Endothelial cell of umbilical vein (primary cell): Measurements from ENCODE around the gene RELT. TPM values are rescaled to one million over a fixed set of nuclear protein-coding genes. Genes with fewer than 3 reads are reported as not detected.

Experiments
- BruUV-seq: library from RNA; stranded (reverse); fragments of 400-500 nt; replicated peaks from 2 replicates; lab custom pipeline; 2021; lab: Mats Ljungman, UMichigan
- CTCF ChIA-PET: fragments of 300-600, 350-600 bp; sonication (Branson Sonifier 250); formaldehyde crosslinking; loops from one replicate; lab custom pipeline; 2021; ENCODE audit warnings: antibody characterized with exemption, inconsistent platforms; lab: Charles Lee
- POLR2A ChIA-PET: fragments of 300-600, 350-600 bp; sonication (Branson Sonifier 250); formaldehyde crosslinking; loops from one replicate; lab custom pipeline; 2021; ENCODE audit warnings: antibody characterized with exemption, inconsistent platforms; lab: Charles Lee
- DNase-seq: peaks from one replicate; pipeline ENCODE4 v3.0.0-alpha.2; 2011; ENCODE audit warnings: low read depth, low spot score
- FAIRE-seq: peaks from 2 replicates; lab custom pipeline; 2011; peaks lifted over from hg19 to GRCh38; lab: Jason Lieb, UNC
- H2AFZ ChIP-seq: 2 replicates; pipeline ENCODE4 v1.6.0; 2012; ENCODE audit warnings: low read depth, low read length, control low read depth, inconsistent platforms
- H3K27ac ChIP-seq: 2 replicates; pipeline ENCODE4 v1.5.1; 2011; ENCODE audit warnings: low read depth, mild to moderate bottlenecking, control low read depth, low read length, moderate library complexity; ENCODE audit not compliant: insufficient read depth
- H3K27me3 ChIP-seq, 2 experiments: 2 replicates each; pipeline versions ENCODE4 v1.6.0 to v1.6.1; 2011; ENCODE audit warnings: low read length in 2 of 2, mixed read lengths in 1 of 2; ENCODE audit not compliant: control insufficient read depth in 2 of 2, insufficient read depth in 2 of 2
- H3K36me3 ChIP-seq, 2 experiments: 2 replicates in 1 of 2; 3 replicates in 1 of 2; pipeline ENCODE4 v1.5.1; 2011; ENCODE audit warnings: low read length in 2 of 2, mild to moderate bottlenecking in 1 of 2, moderate library complexity in 1 of 2; ENCODE audit not compliant: control insufficient read depth in 2 of 2, insufficient read depth in 2 of 2; ENCODE audit errors: extremely low read depth in 1 of 2
- H3K4me1 ChIP-seq: 3 replicates; pipeline ENCODE4 v1.5.1; 2011; ENCODE audit warnings: mild to moderate bottlenecking, low read length; ENCODE audit not compliant: control insufficient read depth, insufficient read depth; ENCODE audit errors: extremely low read depth
- H3K4me2 ChIP-seq: 2 replicates; pipeline ENCODE4 v1.6.1; 2011; ENCODE audit warnings: low read length, control low read depth, mixed read lengths; ENCODE audit not compliant: insufficient read depth
- H3K4me3 ChIP-seq, 3 experiments: fragments of 200-600 bp in 1 of 3; sonication (generic), shearing (Covaris generic) in 1 of 3; replicated peaks in 1 of 3; 2 replicates each; pipeline ENCODE4 v1.5.1; 2011 to 2016; ENCODE audit warnings: control low read depth in 3 of 3, low read length in 3 of 3, mild to moderate bottlenecking in 2 of 3, inconsistent platforms in 1 of 3, low read depth in 1 of 3, moderate library complexity in 1 of 3; ENCODE audit not compliant: insufficient read depth in 1 of 3
- H3K79me2 ChIP-seq: 2 replicates; pipeline ENCODE4 v1.6.0; 2012; ENCODE audit warnings: low read length, inconsistent platforms; ENCODE audit not compliant: control insufficient read depth, insufficient read depth
- H3K9ac ChIP-seq: replicated peaks from 2 replicates; pipeline ENCODE3; 2011; ENCODE audit warnings: low read length, control low read depth; ENCODE audit not compliant: insufficient read depth; ENCODE audit errors: extremely low read depth
- H3K9me1 ChIP-seq: replicated peaks from 3 replicates; pipeline ENCODE4 v1.6.0; 2011; ENCODE audit warnings: mild to moderate bottlenecking, low read length; ENCODE audit not compliant: control insufficient read depth, insufficient read depth; ENCODE audit errors: extremely low read depth
- H3K9me3 ChIP-seq: replicated peaks from 2 replicates; pipeline ENCODE4 v1.5.1; 2012; ENCODE audit warnings: low read length, inconsistent platforms; ENCODE audit not compliant: control insufficient read depth, insufficient read depth
- H4K20me1 ChIP-seq: replicated peaks from 2 replicates; pipeline ENCODE3; 2011; ENCODE audit warnings: mild to moderate bottlenecking, low read length; ENCODE audit not compliant: control insufficient read depth, insufficient read depth; ENCODE audit errors: extremely low read depth
- CTCF ChIP-seq, 2 donors: IDR thresholded peaks; 1 replicate in 1 of 2; 2 replicates in 1 of 2; pipeline ENCODE4 v1.5.1; 2011; ENCODE audit warnings: low read length in 2 of 2, mild to moderate bottlenecking in 2 of 2, moderate library complexity in 2 of 2, control low read depth in 1 of 2, inconsistent platforms in 1 of 2, low read depth in 1 of 2; ENCODE audit not compliant: insufficient read depth in 1 of 2; ENCODE audit errors: extremely low read depth in 1 of 2
- JUN ChIP-seq: IDR thresholded peaks from 2 replicates; pipeline ENCODE4 v1.6.1; 2011; ENCODE audit warnings: borderline replicate concordance, low read depth; ENCODE audit not compliant: insufficient read length, insufficient read depth
- MAX ChIP-seq: IDR thresholded peaks from 2 replicates; pipeline ENCODE4 v1.6.1; 2011; ENCODE audit not compliant: insufficient read depth, insufficient read length
- POLR2AphosphoS5 ChIP-seq: IDR thresholded peaks from 2 replicates; pipeline ENCODE4 v1.6.1; 2012; ENCODE audit warnings: low read depth, mild to moderate bottlenecking, control low read depth, low read length, moderate library complexity; ENCODE audit not compliant: insufficient read depth
- dilution Hi-C: fragments of 300-500 bp; cut with MboI; formaldehyde crosslinking; loops from one replicate; pipeline ENCODE4 v1.15.0; 2019; ENCODE audit warnings: low sequenced_read_pairs; ENCODE audit not compliant: extremely low pct_ligation_motif_present
- intact Hi-C: fragments of 100-400 bp; cut with micrococcal nuclease; formaldehyde crosslinking; loops from one replicate; pipeline ENCODE4 v1.10.0; 2022
- polyA plus RNA-seq, 4 experiments: library from polyadenylated mRNA; depleted of rRNA in 3 of 4; stranded (reverse) in 3 of 4; unstranded in 1 of 4; fragments of >200 nt; gene quantifications; 2 replicates each; pipeline versions ENCODE4 v1.2.1 to v1.2.3, GENCODE V29; 2011 to 2012; ENCODE audit warnings: missing spikeins in 1 of 4
- total RNA-seq: library from RNA; stranded (reverse); gene quantifications from 2 replicates; pipeline ENCODE4 v1.2.3, GENCODE V29; 2021

RELT gene
- total and polyA plus RNA-seq, 2 donors (not counting 3 experiments of a cell fraction or from before 2014, with no cell fraction given): 6.7 to 13.1 TPM

GRCh38 chr11:73335204-73335923, 40.8 kb upstream of the RELT start:
- peaks cover 10% of the 10 kb centered on the region for H3K79me2 ChIP-seq
- FAIRE-seq: peak; percentile 89
- peaks cover 0 to 6% of the 10 kb centered on the region in 2 experiments for H3K36me3 ChIP-seq
- peak overlapping the region; percentile 31 for H3K4me2 ChIP-seq
- H3K27me3 ChIP-seq: no peaks in the 10 kb centered on the region
- no peaks in the 10 kb centered on the region for H3K9me3 ChIP-seq
- peak overlapping the region; percentile 70 for H3K27ac ChIP-seq
- peak overlapping the region; percentile 8 for H3K9ac ChIP-seq
- H3K9me1 ChIP-seq: no peaks in the 10 kb centered on the region
- TF ChIP-seq MAX: peak; percentile 28
- peak; percentile 51 for TF ChIP-seq POLR2AphosphoS5
- TF ChIP-seq JUN: no peak
- TF ChIP-seq CTCF (IDR thresholded peaks at IDR 0.05; ENCODE audit: extremely low read depth in 1 of 2, insufficient read depth in 1 of 2, low read depth in 1 of 2, low read length in 2 of 2): peak; percentile 95 to 96
- dilution Hi-C loops: no loop called here
- peaks cover 33% of the 10 kb centered on the region for H3K4me1 ChIP-seq
- BruUV-seq: no TSS peak
- DNase-seq: peak; percentile 88
- CTCF ChIA-PET: interaction anchor here (0.7 to 6.5 kb wide), 29 partner anchors 8 to 651 kb away, joined by 3 to 455 read pairs (median 7); partner anchors contain the start of gene ARHGEF17
- intact Hi-C loops: loop anchor here (1.0 to 2.0 kb wide), 5 partner anchors 28 to 505 kb away; no protein-coding TSS in a partner anchor
- POLR2A ChIA-PET: interaction anchor here (0.9 to 3.3 kb wide), 4 partner anchors 8 to 41 kb away, joined by 3 to 27 read pairs (median 4); partner anchors contain the start of gene ARHGEF17
- no peak overlapping the region for H2AFZ ChIP-seq
- H4K20me1 ChIP-seq: no peaks in the 10 kb centered on the region
- H3K4me3 ChIP-seq: no peak overlapping the region
